Stimulated activated CD4-positive, alpha-beta T cell treated with anti-CD3 and anti-CD28 coated beads, Interleukin-4, amount 100 ng/mL, for 4 hours (primary cell): ENCODE measurements around the gene RALGPS1.

Experiments used
- DNase-seq, 2 experiments: peaks; one replicate each; pipeline ENCODE4 v3.0.0-alpha.2; 2020

RALGPS1 gene

GRCh38 chr9:127084076-127085039 is 169.8 kb downstream of the RALGPS1 start:
- DNase-seq = no peak

GRCh38 chr9:127085186-127085585 is 170.6 kb downstream of the RALGPS1 start:
- DNase-seq = no peak

GRCh38 chr9:127086771-127087170 is 172.2 kb downstream of the RALGPS1 start:
- DNase-seq = no peak

GRCh38 chr9:127087411-127087810 is 172.8 kb downstream of the RALGPS1 start:
- DNase-seq = no peak

- no peak for DNase-seq
Measured at GRCh38 chr9:127087836-127088235, 173.3 kb downstream of the RALGPS1 start.

- DNase-seq = no peak
Measured at GRCh38 chr9:127088724-127089615, 174.4 kb downstream of the RALGPS1 start.

- no peak for DNase-seq
Measured at GRCh38 chr9:127089631-127090081, 175.1 kb downstream of the RALGPS1 start.

- no peak for DNase-seq
Measured at GRCh38 chr9:127090341-127090985, 175.9 kb downstream of the RALGPS1 start.

GRCh38 chr9:127091526-127091925 is 176.9 kb downstream of the RALGPS1 start:
- DNase-seq = no peak

- no peak for DNase-seq
Measured at GRCh38 chr9:127092041-127092608, 177.5 kb downstream of the RALGPS1 start.

- DNase-seq = no peak
Measured at GRCh38 chr9:127093319-127094020, 178.9 kb downstream of the RALGPS1 start.

GRCh38 chr9:127095411-127095810 is 180.8 kb downstream of the RALGPS1 start:
- DNase-seq = no peak

GRCh38 chr9:127096208-127096607 is 181.6 kb downstream of the RALGPS1 start:
- DNase-seq = no peak

- no peak for DNase-seq
Measured at GRCh38 chr9:127097683-127098082, 183.1 kb downstream of the RALGPS1 start.

GRCh38 chr9:127098916-127099553 is 184.5 kb downstream of the RALGPS1 start:
- no peak for DNase-seq

GRCh38 chr9:127099664-127100063 is 185.1 kb downstream of the RALGPS1 start:
- no peak for DNase-seq

- DNase-seq = no peak
Measured at GRCh38 chr9:127102176-127102575, 187.6 kb downstream of the RALGPS1 start.

- no peak for DNase-seq
Measured at GRCh38 chr9:127102788-127103187, 188.2 kb downstream of the RALGPS1 start.

- no peak for DNase-seq
Measured at GRCh38 chr9:127104581-127105311, 190.2 kb downstream of the RALGPS1 start.

- DNase-seq = no peak
Measured at GRCh38 chr9:127105805-127106465, 191.4 kb downstream of the RALGPS1 start.
